GM21576 (cell line): ENCODE measurements around the gene THSD7A.

ENCODE experiments used
- ATAC-seq: cut with Tn5 transposase; IDR thresholded peaks from one replicate; pipeline ENCODE4 v1.9.1; 2021; ENCODE audit warnings: mild to moderate bottlenecking, moderate library complexity; ENCODE audit not compliant: unreplicated experiment

The THSD7A gene, protein sequence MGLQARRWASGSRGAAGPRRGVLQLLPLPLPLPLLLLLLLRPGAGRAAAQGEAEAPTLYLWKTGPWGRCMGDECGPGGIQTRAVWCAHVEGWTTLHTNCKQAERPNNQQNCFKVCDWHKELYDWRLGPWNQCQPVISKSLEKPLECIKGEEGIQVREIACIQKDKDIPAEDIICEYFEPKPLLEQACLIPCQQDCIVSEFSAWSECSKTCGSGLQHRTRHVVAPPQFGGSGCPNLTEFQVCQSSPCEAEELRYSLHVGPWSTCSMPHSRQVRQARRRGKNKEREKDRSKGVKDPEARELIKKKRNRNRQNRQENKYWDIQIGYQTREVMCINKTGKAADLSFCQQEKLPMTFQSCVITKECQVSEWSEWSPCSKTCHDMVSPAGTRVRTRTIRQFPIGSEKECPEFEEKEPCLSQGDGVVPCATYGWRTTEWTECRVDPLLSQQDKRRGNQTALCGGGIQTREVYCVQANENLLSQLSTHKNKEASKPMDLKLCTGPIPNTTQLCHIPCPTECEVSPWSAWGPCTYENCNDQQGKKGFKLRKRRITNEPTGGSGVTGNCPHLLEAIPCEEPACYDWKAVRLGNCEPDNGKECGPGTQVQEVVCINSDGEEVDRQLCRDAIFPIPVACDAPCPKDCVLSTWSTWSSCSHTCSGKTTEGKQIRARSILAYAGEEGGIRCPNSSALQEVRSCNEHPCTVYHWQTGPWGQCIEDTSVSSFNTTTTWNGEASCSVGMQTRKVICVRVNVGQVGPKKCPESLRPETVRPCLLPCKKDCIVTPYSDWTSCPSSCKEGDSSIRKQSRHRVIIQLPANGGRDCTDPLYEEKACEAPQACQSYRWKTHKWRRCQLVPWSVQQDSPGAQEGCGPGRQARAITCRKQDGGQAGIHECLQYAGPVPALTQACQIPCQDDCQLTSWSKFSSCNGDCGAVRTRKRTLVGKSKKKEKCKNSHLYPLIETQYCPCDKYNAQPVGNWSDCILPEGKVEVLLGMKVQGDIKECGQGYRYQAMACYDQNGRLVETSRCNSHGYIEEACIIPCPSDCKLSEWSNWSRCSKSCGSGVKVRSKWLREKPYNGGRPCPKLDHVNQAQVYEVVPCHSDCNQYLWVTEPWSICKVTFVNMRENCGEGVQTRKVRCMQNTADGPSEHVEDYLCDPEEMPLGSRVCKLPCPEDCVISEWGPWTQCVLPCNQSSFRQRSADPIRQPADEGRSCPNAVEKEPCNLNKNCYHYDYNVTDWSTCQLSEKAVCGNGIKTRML (N-terminal part only)

DNA sequence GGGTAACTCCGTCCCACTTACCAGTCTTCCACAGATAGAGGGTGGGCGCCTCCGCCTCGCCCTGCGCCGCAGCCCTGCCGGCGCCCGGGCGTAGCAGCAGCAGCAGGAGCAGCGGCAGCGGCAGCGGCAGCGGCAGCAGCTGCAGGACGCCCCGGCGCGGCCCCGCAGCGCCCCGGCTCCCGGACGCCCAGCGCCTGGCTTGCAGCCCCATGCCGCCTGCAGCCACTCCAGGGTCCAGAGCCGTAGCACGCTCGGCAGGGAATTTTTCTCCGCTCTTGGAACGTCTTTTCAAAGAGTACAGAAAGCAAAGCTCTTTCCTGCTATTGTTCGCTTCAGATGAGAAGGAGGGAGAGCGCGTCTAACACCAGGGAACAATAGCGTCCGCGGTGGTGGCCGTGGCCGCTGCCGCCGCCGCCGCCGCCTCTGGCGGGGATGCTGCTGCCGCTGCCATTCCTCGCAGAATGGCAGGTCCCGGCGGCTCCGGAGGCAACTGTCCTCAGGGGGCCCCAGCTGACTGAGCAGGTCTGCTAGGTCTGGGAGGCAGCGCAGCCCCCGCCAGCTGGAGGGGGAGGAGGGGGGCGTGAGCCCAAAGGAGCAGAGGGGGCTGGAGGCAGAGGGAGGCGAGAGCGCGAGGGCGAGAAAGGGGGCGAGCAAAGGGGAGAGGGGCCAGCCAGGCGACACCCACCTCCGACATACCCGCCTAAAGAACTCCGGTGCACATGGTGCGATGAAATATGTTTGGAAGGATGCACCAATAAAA, at the start of gene THSD7A:
Gene THSD7A, minus strand, starts transcription at position 463 of the 760 bp plus-strand sequence. Its CDS starts 252 bp downstream, at position 211.
- no peak for ATAC-seq

DNA sequence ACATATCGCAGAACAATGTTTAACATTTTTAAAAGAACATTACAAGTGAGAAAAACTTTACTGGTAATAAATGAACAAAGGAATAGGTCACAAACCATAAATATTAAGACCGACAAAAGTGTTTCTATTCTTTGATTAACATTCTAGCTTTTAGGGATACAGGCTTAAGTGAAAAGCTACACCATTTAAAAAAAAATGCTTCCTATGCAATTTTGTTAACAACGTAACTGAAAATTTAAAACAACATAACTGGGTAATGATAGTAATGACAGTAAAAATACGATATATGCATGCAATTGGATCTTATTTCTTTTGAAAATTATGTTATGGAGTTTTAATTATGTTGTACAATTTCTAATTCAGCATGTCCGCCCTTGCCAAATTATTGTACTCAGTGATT, 49.7 kb upstream of the THSD7A start:
- ATAC-seq, result no peak

DNA sequence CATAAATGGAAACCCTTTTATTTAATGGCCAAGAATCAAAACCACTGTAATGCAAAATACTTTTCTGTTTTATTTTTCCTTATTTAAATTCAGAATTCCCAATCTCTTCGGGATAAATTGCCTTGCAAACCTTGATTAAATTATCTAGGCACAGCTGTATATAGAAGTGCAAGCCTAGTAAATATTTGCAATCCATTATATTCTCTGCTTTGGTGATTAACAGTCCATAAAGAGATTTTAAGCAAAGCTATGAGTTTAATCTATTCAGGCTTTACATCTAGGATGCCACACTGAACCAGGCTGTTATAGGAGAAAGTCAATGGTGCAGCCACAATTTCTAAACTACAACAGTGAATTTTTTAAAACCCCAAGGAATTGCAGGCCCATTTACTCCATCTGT, 43.6 kb upstream of the THSD7A start:
- no peak for ATAC-seq

DNA sequence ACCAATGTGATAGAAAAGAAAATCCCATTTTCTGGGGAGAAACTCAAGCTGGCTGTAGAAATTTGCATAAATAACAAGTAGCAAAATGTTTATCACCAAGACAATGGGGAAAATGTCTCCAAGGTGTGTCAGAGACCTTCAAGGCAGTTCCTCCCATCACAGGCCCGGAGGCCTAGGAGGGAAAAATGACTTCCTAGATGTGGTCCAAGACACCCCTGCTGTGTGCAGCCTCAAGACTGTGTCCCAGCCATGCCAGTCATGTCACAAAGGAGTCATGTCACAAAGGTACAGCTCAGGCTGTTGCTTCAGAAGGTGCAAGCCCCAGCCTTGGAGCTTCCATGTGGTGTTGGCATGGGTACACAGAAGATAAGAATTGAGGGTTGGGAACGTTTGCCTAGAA, 33.7 kb upstream of the THSD7A start:
- ATAC-seq, result no peak

DNA sequence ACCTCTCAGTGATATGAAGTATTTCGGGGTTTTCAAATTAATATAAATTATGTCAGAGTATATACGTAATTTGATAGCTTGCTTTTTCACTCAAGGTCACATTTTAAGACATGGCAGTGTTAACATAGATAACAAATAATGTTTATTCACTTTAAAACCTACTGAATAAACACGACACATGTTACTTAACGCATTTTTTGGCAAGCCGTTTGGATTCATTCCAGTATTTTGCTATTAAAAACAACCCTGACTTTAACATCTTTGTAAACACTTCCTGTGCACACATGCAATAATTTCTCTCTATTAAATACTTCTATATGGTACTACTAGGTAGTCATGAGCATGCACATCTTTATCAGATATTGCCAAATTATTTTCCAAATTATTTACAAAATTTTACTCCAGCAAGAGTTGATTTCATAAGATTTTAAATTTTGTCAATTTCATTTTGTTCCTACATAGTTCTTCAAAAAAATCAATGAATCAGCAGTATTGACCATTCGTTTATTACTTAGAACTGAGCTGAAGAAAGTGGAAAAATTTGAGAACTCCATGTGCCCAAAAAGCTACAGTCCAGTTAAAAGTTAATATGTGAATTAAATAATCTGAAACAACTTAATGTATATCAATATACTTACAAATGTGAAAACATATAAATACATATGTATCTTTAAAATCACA, 26.8 kb upstream of the THSD7A start:
- no peak for ATAC-seq

DNA sequence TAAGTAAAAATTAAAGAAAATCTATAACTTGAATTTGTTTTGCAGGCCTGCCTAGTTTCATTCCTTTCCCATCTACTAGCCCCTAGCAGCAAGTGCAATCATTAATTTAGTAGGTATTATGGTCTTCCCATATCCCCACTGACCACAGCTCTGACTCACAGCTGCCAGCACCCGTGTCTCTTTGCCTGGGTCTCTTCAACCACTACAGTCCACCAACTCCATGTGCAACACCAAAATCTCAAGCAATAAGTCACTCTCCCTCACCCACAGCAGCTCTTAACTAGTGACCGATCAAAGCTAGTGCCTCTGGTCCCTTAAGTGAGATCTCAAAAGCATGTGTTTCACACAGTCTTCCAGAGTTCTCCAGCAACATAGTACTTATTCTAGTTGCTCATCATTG, 26.0 kb upstream of the THSD7A start:
- no peak for ATAC-seq

DNA sequence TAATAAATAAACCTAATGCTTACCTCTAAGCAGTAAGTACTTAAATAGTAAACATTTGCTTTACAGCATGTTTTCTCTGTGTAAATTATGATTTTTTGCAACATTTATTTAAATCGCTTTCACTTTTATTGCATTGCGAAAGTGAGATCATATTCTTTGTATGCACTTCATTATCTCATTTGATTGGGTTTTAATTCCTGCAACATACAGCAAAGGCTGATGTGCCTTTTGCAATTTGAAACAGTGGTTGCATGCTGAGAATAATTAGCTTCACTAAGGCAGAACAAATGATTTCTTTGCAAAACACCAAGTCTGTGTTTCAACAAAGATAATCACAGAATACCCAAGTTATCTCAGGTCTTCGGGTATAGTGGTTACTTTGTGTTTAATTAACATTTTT, 16.3 kb upstream of the THSD7A start:
- no peak for ATAC-seq

DNA sequence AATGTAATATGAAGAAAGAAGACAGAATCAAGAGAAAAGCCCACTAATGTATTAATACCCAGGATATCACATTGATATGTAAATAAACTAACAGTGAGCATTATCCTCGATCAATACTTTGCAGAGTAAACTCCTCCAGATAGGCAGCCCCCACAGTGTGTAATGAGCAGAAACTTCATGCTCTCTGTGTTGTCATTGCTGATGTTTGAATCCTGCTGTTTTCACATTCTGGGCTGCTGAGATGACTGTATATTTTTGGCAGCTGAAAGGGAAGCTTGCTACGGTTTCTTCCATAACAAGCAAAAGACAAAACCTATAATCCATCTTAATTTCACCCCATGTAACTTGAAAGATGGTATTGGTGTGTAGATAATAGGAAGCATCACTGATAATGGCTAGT, 15.3 kb upstream of the THSD7A start:
- ATAC-seq, result no peak

DNA sequence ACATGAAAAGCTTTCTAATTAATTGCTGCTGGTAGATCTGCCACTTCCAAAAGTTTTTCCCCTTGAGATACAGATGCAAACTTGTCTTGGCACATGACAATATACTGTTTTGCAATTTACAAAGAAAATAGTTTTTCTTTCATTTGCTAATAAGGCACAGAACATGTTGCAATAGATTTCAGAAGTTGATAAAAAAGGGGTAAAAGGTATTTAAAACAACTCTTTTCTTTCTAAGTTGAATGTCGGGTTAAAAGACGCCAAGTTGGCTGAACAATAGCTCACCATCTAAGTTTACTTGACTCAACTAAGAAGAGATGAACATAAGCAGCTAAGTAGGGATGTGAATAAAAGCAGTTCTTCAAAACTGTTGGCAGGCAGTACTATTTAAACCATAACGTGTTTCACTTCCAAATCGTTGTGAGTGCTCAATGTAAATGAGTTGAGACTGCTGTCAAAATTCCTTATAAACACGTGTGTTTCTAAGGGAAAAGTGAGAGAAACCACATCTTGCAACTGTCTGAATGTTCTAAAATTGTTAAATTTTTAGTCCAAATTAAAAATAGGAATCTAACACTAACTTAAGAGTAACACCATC, 14.5 kb upstream of the THSD7A start:
- no peak for ATAC-seq

DNA sequence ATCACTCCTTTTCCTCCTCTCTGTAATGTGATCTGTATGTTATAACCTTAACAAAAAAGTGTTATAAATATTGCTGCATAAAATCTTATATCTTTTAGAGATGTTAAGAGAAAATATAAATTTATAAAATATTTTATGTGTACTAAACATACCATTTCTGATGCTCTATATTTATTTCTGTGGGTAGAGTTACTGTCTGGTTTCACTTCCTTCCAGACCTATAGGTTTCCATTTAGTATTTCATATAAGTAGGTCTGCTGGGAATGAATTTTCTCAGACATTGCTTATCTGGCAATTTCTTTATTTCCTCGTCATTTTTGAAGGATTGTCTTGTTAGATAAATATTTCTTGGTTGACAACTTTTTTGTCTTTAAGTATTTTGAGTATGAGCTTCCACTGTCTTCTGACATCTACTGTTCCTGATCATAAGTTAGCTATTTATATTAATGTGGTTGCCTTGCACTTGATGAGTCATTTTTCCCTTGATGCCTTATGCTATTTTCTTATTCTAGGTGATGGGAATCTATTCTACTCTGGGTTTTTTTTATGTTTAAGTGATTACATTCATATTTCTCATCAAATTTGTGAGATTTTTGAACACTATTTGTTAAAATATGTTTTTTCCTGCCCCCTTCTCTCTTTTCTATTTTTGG, 11.2 kb upstream of the THSD7A start:
- no peak for ATAC-seq

DNA sequence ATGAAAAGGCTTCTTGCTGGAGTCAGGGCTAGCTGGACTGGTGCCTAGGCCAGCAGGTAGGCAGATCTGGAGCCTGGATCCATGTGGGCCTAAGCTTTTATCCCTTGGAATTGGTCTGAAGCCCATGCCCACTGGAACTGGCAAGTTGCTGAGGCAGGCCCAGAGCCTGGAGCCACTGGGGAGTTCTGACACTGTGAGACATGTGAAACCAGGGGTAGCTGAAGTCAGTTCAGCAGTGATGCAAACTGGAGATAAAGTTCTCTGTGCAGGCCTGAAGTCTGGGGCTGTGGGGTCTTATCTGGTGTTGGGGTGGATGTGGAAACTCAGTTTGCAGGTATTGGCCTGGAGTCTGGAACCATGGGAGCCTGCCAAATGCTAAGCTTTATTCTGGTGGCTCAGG, 9.7 kb upstream of the THSD7A start:
- no peak for ATAC-seq

DNA sequence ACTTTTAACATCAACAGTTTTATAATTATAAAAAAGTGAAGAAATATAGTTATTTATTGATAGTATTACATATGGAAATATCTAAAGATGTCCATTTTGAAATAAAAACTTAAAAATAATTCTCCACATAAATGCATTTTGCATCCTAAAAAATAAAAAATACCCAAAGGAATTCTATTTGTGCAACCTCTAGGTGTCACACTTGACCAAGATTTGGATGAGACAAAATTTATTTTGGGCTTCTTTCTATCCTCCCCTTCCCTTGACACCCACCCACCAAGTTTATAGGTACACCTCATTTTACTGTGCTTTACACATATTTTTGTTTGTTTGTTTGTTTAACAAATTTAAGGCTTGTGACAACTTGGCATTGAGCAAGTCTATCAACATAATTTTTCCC, 3.3 kb upstream of the THSD7A start:
- no peak for ATAC-seq

DNA sequence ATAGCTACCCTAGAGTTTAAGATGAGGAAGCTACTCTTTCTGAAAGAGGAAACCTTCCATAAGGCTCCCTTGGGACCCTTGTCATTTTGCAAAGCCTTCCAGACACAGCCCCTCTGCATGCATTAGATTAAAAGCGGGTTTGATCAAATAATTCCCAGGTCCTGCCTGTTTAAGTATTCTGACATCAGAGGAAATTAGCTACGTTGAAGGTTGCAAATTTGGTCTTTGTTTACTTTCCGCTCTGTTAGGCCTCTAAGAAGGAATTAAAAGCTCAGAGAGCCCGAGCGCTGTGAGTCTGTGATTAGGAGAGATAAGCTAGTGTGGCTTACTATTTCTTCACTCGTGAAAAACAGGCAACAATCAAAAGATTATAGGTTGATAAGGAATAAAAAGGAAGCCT, 1.4 kb upstream of the THSD7A start:
- ATAC-seq, result no peak

DNA sequence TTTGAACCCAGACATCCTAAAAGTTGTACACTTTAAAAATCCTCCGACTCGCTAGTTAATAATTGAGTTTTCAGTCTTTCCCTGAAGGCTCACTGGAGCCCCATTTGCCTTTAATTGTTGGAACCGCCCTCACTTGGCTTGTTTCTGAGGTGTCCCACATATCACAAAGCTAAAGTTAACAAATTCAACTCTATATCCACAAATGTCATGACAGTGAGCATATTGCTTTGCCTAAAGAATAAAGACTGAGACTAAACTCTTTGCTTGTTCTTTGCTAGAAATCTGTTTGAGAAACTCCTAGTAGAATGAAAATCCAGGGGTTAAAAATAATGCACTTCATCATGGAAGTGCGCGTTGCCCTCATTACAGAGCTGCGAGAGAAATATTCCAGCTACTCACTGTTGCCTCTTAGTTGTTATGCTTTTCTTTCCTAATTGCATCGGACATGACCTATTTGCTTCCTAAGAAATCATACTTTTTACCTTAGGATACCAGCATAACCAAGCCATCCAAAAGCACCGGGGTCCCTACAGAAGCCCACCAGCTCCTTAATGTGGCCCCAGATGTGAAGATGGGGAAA, 752 bp downstream of the THSD7A start:
- no peak for ATAC-seq

DNA sequence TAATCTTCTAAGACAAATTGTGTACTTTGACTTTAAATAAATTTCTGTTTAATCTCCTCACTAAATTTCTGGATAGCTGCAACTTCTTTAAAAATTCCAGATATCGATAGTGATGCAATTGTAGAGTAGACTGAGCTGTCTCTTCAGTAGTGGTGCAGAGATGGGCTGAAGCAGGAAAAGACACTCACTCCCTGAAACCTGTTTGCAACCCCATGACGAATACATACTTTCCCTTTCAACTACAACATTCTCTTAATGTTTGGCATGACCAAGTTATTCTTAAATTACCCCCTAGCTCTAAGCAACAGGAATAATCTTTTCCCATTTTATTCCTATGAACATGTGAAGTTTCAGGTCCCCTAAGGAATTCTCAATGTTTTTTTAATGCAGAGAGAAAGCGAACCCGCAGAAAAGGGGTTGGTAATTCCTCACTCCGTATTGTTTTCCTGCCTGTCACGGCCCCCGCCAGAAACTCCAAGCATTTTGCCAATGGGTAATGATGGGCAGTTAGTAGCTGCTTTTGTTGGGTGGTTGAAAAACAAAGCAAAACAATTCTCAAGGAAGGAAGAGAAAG, 1.3 kb downstream of the THSD7A start:
- ATAC-seq, result no peak

DNA sequence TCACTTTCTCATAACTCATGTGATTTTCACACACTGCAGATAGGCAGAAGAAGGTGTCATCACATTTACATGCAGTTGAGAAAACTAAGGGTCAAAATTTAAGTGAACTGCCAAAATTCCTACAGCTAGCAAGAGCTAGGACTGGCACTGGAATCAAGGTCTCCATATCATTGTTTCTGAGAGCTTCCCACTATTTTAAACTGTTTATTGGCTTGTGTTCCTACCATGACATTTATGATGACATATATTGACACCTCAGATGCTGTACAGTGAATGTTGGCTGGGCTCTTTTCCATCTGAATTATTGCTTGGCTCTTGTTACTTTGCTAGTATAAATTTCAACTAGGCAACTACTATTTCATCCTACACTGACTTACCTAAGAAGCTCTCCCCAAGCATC, 2.0 kb downstream of the THSD7A start:
- ATAC-seq, result no peak

DNA sequence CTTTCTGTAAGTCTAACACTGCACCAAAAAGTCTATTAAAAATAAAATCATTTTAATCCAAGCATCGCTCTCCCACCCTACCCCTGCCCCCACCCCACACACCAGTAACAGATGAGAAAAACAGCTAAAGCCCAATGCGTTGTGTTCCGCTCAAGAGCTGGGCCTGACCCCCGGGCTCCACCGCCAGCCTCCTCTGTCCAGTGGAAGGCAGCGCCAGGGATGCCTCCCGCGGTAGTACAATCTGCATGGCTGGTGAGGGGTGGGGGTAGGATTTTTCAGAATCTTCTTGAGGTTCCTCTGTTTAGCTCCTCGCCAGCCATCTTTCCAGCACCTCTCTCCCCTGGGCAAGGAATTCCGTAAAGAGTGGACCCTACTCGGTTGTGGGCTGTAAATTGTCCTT, 12.1 kb downstream of the THSD7A start:
- ATAC-seq, result no peak

DNA sequence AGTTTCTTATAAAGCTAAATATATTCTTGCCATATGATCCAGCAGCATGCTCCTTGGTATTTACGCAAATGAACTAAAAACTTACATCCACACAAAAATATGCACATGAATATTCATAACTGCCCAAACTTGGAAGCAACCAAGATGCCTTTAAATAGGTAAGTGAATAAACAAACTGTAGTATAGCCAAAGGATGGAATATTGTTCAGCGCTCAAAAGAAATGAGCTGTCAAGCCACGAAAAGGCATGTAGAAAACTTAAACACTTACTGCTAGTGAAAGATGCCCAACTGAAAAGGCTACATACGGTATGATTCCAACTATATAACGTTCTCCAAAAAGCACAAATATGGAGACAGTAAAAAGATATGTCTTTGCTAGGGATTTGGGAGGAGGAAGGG, 12.7 kb downstream of the THSD7A start:
- no peak for ATAC-seq
